ENCODE measurements around the gene FFAR2. TPM values are rescaled to one million over a fixed set of nuclear protein-coding genes. Genes with fewer than 3 reads are reported as not detected.

The FFAR2 gene
- total RNA-seq, 1 experiment from 2014 or later = not detected

- no peak overlapping the region for H2BK5ac ChIP-seq (ENCODE audit: insufficient read length, low read length)
- no peak overlapping the region for H3T11ph ChIP-seq (ENCODE audit: low read length)
- H4K91ac ChIP-seq (ENCODE audit: insufficient read length, low read depth, low read length) = no peak overlapping the region
- Mint-ChIP-seq H3K27ac (no peak overlapping the region), H3K27me3 (ENCODE audit: low read depth) (peaks cover 37% of the 10 kb centered on the region), H3K4me1 (no peaks in the 10 kb centered on the region), H3K4me3 (no peak overlapping the region), H3K9me3 (no peaks in the 10 kb centered on the region), H3K36me3 (ENCODE audit: insufficient read depth in 1 of 3, low read depth in 3 of 3) (no peaks in the 10 kb centered on the region)
- no peaks in the 10 kb centered on the region for H4K20me1 ChIP-seq (ENCODE audit: control insufficient read depth, insufficient read depth, insufficient read length)
- H2BK15ac ChIP-seq (ENCODE audit: low read depth, low read length) = no peak overlapping the region
- no peak overlapping the region for H2AK5ac ChIP-seq (ENCODE audit: insufficient read length, low read length)
- no peak overlapping the region for H4K8ac ChIP-seq (replicated peaks; ENCODE audit: insufficient read length, low read depth, low read length)
- no peaks in the 10 kb centered on the region for H3K23me2 ChIP-seq (ENCODE audit: insufficient read length, low read depth, low read length, poor library complexity, severe bottlenecking)
- no peak overlapping the region for H3K23ac ChIP-seq (ENCODE audit: insufficient read length, low read depth, low read length)
- H4K5ac ChIP-seq (ENCODE audit: insufficient read length, low read depth, low read length) = no peak overlapping the region
- WGBS (ENCODE audit: extremely low coverage, insufficient read length, low lambda C conversion rate) = no CpG with 5 or more reads among the region's 5 CpGs
- H2BK20ac ChIP-seq (ENCODE audit: low read depth, low read length, poor library complexity, severe bottlenecking) = no peak overlapping the region
- no peak for TF ChIP-seq CTCF (conservative IDR thresholded peaks at IDR 0.05)
- H3K27ac ChIP-seq (ENCODE audit: insufficient read length, low read depth, low read length) = no peak overlapping the region
- no peak overlapping the region for H3K9ac ChIP-seq (ENCODE audit: extremely low read depth, insufficient read length, low read length)
- no peak overlapping the region for H3K4ac ChIP-seq (ENCODE audit: low read depth, low read length)
- H3K9me3 ChIP-seq (ENCODE audit: control insufficient read depth, low read depth, low read length) = no peaks in the 10 kb centered on the region
- H2BK120ac ChIP-seq (ENCODE audit: low read depth, low read length, poor library complexity, severe bottlenecking) = no peak overlapping the region
- H3K56ac ChIP-seq (ENCODE audit: insufficient read length, low read depth, low read length) = no peak overlapping the region
- H3K18ac ChIP-seq (ENCODE audit: insufficient read length, low read depth, low read length) = no peak overlapping the region
- H2AFZ ChIP-seq (ENCODE audit: low read length) = no peak overlapping the region
- no peaks in the 10 kb centered on the region for H3K4me1 ChIP-seq (ENCODE audit: insufficient read depth, low read length)
- H3K27me3 ChIP-seq (ENCODE audit: insufficient read depth, low read length) = no peaks in the 10 kb centered on the region
- H2BK12ac ChIP-seq (ENCODE audit: insufficient read length, low read depth, low read length) = no peak overlapping the region
- DNase-seq = no peak
- no peak overlapping the region for H3K4me2 ChIP-seq (ENCODE audit: insufficient read depth, insufficient read length, low read length)
- H3K79me1 ChIP-seq (ENCODE audit: insufficient read depth, low read depth, low read length, poor library complexity, severe bottlenecking) = no peaks in the 10 kb centered on the region
- no peaks in the 10 kb centered on the region for H3K79me2 ChIP-seq (ENCODE audit: insufficient read depth, low read length)
- H3K14ac ChIP-seq (ENCODE audit: insufficient read depth, low read length) = no peak overlapping the region
Measured at GRCh38 chr19:35410487-35410886, 37.6 kb upstream of the FFAR2 start.

Data from H9 (cell line).